ENCODE results near the gene RPL10. TPM values are rescaled to one million over a fixed set of nuclear protein-coding genes. Genes with fewer than 3 reads are reported as not detected.
A peak's percentile ranks its signal among the peaks of the same experiment; 100 is the strongest.

RPL10 gene
- total and polyA plus RNA-seq, 9 of the 15 experiments (the other 6 are each of a cell fraction or from before 2014, with no cell fraction given) = 3,774 to 7,600 (median 5,014) TPM

DNA sequence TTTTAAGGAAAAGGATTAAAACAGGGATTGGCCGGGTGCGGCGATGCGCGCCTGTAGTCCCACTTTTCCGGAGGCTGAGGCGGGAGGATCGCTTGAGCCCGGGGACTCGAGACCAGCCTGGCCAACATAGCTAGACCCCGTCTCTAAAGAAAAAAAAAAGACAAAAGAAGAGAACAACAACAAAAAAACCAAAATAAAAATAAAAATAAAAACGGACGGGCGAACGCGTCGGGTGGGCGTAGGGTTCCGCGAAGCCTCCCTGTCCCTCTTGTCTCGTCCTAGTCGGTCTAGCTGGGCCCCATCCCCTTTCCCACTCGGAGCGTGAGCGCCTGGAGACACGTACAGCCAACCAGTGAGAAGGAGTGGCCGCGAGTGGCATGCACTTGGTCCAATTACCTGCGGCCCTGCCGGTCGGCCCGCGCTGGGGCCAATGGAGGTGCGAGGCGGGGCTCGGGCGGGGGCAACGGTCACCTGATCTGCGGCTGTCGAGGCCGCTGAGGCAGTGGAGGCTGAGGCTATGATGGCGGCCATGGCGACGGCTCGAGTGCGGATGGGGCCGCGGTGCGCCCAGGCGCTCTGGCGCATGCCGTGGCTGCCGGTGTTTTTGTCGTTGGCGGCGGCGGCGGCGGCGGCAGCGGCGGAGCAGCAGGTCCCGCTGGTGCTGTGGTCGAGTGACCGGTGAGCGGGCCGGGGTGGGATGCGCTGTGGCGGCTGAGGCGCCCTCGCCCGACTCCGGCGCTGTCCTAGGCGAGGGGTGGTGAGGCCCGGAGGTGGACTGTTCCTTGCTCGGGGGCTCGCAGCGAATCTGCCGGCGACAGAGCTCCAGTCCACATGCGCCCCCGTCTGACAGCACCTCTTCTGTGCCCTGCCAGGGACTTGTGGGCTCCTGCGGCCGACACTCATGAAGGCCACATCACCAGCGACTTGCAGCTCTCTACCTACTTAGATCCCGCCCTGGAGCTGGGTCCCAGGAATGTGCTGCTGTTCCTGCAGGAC, 30.3 kb downstream of the RPL10 start, which contains the start of gene ATP6AP1 (continued):
- TF ChIP-seq, protein P1, sequence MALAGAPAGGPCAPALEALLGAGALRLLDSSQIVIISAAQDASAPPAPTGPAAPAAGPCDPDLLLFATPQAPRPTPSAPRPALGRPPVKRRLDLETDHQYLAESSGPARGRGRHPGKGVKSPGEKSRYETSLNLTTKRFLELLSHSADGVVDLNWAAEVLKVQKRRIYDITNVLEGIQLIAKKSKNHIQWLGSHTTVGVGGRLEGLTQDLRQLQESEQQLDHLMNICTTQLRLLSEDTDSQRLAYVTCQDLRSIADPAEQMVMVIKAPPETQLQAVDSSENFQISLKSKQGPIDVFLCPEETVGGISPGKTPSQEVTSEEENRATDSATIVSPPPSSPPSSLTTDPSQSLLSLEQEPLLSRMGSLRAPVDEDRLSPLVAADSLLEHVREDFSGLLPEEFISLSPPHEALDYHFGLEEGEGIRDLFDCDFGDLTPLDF (CRISPR knock-in tag; IDR thresholded peaks at IDR 0.05) = no peak
- TF ChIP-seq SMAD2 (IDR thresholded peaks at IDR 0.05; ENCODE audit: low read depth, low read length) = no peak
- peak; percentile 58; the same call in 1 of the 2 replicates for TF ChIP-seq CREM (IDR thresholded peaks at IDR 0.05; ENCODE audit: low read depth)
- TF ChIP-seq, protein P2, sequence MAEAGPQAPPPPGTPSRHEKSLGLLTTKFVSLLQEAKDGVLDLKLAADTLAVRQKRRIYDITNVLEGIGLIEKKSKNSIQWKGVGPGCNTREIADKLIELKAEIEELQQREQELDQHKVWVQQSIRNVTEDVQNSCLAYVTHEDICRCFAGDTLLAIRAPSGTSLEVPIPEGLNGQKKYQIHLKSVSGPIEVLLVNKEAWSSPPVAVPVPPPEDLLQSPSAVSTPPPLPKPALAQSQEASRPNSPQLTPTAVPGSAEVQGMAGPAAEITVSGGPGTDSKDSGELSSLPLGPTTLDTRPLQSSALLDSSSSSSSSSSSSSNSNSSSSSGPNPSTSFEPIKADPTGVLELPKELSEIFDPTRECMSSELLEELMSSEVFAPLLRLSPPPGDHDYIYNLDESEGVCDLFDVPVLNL (CRISPR knock-in tag; IDR thresholded peaks at IDR 0.05; ENCODE audit: low read depth) = no peak
- 0 out of 2 replicates have a peak, but pooled peaks have one; percentile 14 for TF ChIP-seq GTF2F1 (IDR thresholded peaks at IDR 0.05; ENCODE audit: low read depth, low read length)
- TF ChIP-seq, protein P3, sequence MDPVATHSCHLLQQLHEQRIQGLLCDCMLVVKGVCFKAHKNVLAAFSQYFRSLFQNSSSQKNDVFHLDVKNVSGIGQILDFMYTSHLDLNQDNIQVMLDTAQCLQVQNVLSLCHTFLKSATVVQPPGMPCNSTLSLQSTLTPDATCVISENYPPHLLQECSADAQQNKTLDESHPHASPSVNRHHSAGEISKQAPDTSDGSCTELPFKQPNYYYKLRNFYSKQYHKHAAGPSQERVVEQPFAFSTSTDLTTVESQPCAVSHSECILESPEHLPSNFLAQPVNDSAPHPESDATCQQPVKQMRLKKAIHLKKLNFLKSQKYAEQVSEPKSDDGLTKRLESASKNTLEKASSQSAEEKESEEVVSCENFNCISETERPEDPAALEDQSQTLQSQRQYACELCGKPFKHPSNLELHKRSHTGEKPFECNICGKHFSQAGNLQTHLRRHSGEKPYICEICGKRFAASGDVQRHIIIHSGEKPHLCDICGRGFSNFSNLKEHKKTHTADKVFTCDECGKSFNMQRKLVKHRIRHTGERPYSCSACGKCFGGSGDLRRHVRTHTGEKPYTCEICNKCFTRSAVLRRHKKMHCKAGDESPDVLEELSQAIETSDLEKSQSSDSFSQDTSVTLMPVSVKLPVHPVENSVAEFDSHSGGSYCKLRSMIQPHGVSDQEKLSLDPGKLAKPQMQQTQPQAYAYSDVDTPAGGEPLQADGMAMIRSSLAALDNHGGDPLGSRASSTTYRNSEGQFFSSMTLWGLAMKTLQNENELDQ (CRISPR knock-in tag; IDR thresholded peaks at IDR 0.05; ENCODE audit: borderline replicate concordance) = no peak
- no peak for TF ChIP-seq SPI1 (IDR thresholded peaks at IDR 0.05; ENCODE audit: borderline replicate concordance, low read depth, low read length)
- TF ChIP-seq, protein P4, sequence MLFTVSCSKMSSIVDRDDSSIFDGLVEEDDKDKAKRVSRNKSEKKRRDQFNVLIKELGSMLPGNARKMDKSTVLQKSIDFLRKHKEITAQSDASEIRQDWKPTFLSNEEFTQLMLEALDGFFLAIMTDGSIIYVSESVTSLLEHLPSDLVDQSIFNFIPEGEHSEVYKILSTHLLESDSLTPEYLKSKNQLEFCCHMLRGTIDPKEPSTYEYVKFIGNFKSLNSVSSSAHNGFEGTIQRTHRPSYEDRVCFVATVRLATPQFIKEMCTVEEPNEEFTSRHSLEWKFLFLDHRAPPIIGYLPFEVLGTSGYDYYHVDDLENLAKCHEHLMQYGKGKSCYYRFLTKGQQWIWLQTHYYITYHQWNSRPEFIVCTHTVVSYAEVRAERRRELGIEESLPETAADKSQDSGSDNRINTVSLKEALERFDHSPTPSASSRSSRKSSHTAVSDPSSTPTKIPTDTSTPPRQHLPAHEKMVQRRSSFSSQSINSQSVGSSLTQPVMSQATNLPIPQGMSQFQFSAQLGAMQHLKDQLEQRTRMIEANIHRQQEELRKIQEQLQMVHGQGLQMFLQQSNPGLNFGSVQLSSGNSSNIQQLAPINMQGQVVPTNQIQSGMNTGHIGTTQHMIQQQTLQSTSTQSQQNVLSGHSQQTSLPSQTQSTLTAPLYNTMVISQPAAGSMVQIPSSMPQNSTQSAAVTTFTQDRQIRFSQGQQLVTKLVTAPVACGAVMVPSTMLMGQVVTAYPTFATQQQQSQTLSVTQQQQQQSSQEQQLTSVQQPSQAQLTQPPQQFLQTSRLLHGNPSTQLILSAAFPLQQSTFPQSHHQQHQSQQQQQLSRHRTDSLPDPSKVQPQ (CRISPR knock-in tag; IDR thresholded peaks at IDR 0.05; ENCODE audit: borderline replicate concordance) = no peak
- peak; percentile 68; the same call in 1 of the 2 replicates for TF ChIP-seq NFRKB (IDR thresholded peaks at IDR 0.05; ENCODE audit: low read depth)
- no peak for TF ChIP-seq NFE2 (IDR thresholded peaks at IDR 0.05; ENCODE audit: low read depth)
- no peak for TF ChIP-seq SIRT6 (IDR thresholded peaks at IDR 0.05; ENCODE audit: low read depth, low read length)
- peak; percentile 39; the same call in 1 of the 2 replicates for TF ChIP-seq CREB1 (IDR thresholded peaks at IDR 0.05)
- TF ChIP-seq CREB1 (CRISPR knock-in tag; IDR thresholded peaks at IDR 0.05) = peak; percentile 74
- TF ChIP-seq TBL1XR1 (IDR thresholded peaks at IDR 0.05; ENCODE audit: low read length in 2 of 2) = no peak
- peak; percentile 71 for TF ChIP-seq MTA3 (IDR thresholded peaks at IDR 0.05; ENCODE audit: borderline replicate concordance)
- TF ChIP-seq, protein P5, sequence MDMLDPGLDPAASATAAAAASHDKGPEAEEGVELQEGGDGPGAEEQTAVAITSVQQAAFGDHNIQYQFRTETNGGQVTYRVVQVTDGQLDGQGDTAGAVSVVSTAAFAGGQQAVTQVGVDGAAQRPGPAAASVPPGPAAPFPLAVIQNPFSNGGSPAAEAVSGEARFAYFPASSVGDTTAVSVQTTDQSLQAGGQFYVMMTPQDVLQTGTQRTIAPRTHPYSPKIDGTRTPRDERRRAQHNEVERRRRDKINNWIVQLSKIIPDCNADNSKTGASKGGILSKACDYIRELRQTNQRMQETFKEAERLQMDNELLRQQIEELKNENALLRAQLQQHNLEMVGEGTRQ (CRISPR knock-in tag; IDR thresholded peaks at IDR 0.05) = peak; percentile 92
- no peak for TF ChIP-seq IRF2 (CRISPR knock-in tag; IDR thresholded peaks at IDR 0.05)
- no peak for TF ChIP-seq GATA2 (CRISPR knock-in tag; IDR thresholded peaks at IDR 0.05)

Measured in K562 (cell line).